Measurements from ENCODE around the gene REM2. TPM values are rescaled to one million over a fixed set of nuclear protein-coding genes. Genes with fewer than 3 reads are reported as not detected.

Gene REM2
- total and polyA plus RNA-seq, 2 of the 4 experiments (the other 2 are of a cell fraction) = under 0.01 to 0.07 TPM

GRCh38 chr14:22932146-22932545 lies 49.1 kb downstream of the REM2 start:
- Histone ChIP-seq H3K14ac (replicated peaks; ENCODE audit: low read depth, low read length) (no peak overlapping the region), H3K4ac (ENCODE audit: low read depth, low read length) (no peak overlapping the region), H3K27me3 (ENCODE audit: control insufficient read depth, insufficient read depth, low read length) (no peaks in the 10 kb centered on the region), H4K91ac (ENCODE audit: insufficient read depth, low read depth, low read length) (no peak overlapping the region), H2AFZ (replicated peaks; ENCODE audit: low read length, poor library complexity) (no peak overlapping the region), H2BK5ac (ENCODE audit: low read depth, low read length, poor library complexity, severe bottlenecking) (no peak overlapping the region), H3K4me2 (ENCODE audit: low read depth, low read length) (no peak overlapping the region), H3K4me1 (ENCODE audit: control insufficient read depth, insufficient read depth, low read length) (peaks cover 3% of the 10 kb centered on the region; the same call in 1 of the 2 replicates), H3K56ac (ENCODE audit: extremely low read depth, insufficient read depth, low read length) (no peak overlapping the region), H3K79me1 (ENCODE audit: low read depth in 1 of 2, low read length in 2 of 2) (peaks cover 7 to 20% of the 10 kb centered on the region in 2 experiments), H3K9me1 (ENCODE audit: insufficient read depth, low read length) (no peaks in the 10 kb centered on the region; the same call in 1 of the 2 replicates), H3K4me3 (ENCODE audit: insufficient read depth, low read depth, low read length) (no peak overlapping the region), H4K8ac (ENCODE audit: low read depth in 2 of 2, low read length in 2 of 2) (no peak overlapping the region), H3K36me3 (ENCODE audit: control insufficient read depth, insufficient read depth, low read length) (peaks cover 3% of the 10 kb centered on the region), H3K9me3 (ENCODE audit: control insufficient read depth, insufficient read depth, low read length) (no peaks in the 10 kb centered on the region), H2AK5ac (ENCODE audit: low read depth, low read length) (no peak overlapping the region), H3K9ac (ENCODE audit: low read depth, low read length) (no peak overlapping the region), H2BK120ac (ENCODE audit: low read depth, low read length) (no peak overlapping the region), H2AK9ac (replicated peaks; ENCODE audit: low read depth, low read length, poor library complexity) (no peak overlapping the region), H3K18ac (ENCODE audit: low read depth, low read length) (no peak overlapping the region), H2BK20ac (ENCODE audit: low read depth, low read length) (no peak overlapping the region), H4K5ac (ENCODE audit: low read depth, low read length) (no peak overlapping the region), H3K27ac (ENCODE audit: insufficient read depth, low read length) (no peak overlapping the region), H3K23ac (ENCODE audit: low read depth, low read length) (no peak overlapping the region), H4K20me1 (ENCODE audit: insufficient read depth, low read length) (no peaks in the 10 kb centered on the region), H2BK15ac (ENCODE audit: low read depth, low read length) (no peak overlapping the region)
- ChIA-PET POLR2A (ENCODE audit: unreplicated experiment) (no interaction called here), CTCF (interaction anchor here (0.6 kb wide), 1 partner anchor 1627 kb away, joined by 4 read pairs; no protein-coding TSS in a partner anchor)
- ATAC-seq (ENCODE audit: low read depth) = no peak
- TF ChIP-seq MXI1 (IDR thresholded peaks at IDR 0.05; ENCODE audit: borderline replicate concordance, low read depth, low read length) (no peak), USF2 (IDR thresholded peaks at IDR 0.05; ENCODE audit: low read depth, low read length) (no peak), RAD21 (IDR thresholded peaks at IDR 0.05; ENCODE audit: low read length) (no peak), CEBPB (IDR thresholded peaks at IDR 0.05; ENCODE audit: low read depth, low read length) (no peak), MAFK (IDR thresholded peaks at IDR 0.05; ENCODE audit: low read depth, low read length) (no peak), CHD1 (IDR thresholded peaks at IDR 0.05; ENCODE audit: low read depth, low read length) (no peak), NFE2L2 (IDR thresholded peaks at IDR 0.05; ENCODE audit: low read depth, low read length) (no peak), ELK1 (IDR thresholded peaks at IDR 0.05; ENCODE audit: borderline replicate concordance, low read depth, low read length) (no peak), CTCF (conservative IDR thresholded peaks at IDR 0.05; ENCODE audit: low read depth, low read length) (no peak), RFX5 (IDR thresholded peaks at IDR 0.05; ENCODE audit: low read depth, low read length) (no peak), RCOR1 (IDR thresholded peaks at IDR 0.05; ENCODE audit: insufficient replicate concordance, low read length) (no peak), FOS (IDR thresholded peaks at IDR 0.05; ENCODE audit: low read depth, low read length) (no peak), MAZ (IDR thresholded peaks at IDR 0.05; ENCODE audit: borderline replicate concordance, low read depth, low read length) (no peak), POLR2A (IDR thresholded peaks at IDR 0.05; ENCODE audit: low read depth, low read length) (no peak), BHLHE40 (IDR thresholded peaks at IDR 0.05; ENCODE audit: low read depth, low read length) (no peak), SMC3 (IDR thresholded peaks at IDR 0.05; ENCODE audit: low read depth, low read length) (no peak)
- no TSS peak for BruUV-seq (replicated peaks)
- intact Hi-C loops (cut with micrococcal nuclease) = no loop called here
- dilution Hi-C loops (cut with HindIII; ENCODE audit: low sequenced_read_pairs, unreplicated experiment) = no loop called here
- no peak for DNase-seq
- no CpG with 5 or more reads among the region's 3 CpGs for WGBS, 2 experiments (ENCODE audit: extremely low coverage in 2 of 2, insufficient read length in 1 of 2)
- in situ Hi-C loops (cut with MboI; ENCODE audit: low sequenced_read_pairs) = no loop called here
